ENCODE measurements around the gene BAX. TPM values are rescaled to one million over a fixed set of nuclear protein-coding genes. Genes with fewer than 3 reads are reported as not detected.

The BAX gene
- total and polyA plus RNA-seq, 4 donors: 10.5 to 27.0 (median 14.8) TPM

DNA sequence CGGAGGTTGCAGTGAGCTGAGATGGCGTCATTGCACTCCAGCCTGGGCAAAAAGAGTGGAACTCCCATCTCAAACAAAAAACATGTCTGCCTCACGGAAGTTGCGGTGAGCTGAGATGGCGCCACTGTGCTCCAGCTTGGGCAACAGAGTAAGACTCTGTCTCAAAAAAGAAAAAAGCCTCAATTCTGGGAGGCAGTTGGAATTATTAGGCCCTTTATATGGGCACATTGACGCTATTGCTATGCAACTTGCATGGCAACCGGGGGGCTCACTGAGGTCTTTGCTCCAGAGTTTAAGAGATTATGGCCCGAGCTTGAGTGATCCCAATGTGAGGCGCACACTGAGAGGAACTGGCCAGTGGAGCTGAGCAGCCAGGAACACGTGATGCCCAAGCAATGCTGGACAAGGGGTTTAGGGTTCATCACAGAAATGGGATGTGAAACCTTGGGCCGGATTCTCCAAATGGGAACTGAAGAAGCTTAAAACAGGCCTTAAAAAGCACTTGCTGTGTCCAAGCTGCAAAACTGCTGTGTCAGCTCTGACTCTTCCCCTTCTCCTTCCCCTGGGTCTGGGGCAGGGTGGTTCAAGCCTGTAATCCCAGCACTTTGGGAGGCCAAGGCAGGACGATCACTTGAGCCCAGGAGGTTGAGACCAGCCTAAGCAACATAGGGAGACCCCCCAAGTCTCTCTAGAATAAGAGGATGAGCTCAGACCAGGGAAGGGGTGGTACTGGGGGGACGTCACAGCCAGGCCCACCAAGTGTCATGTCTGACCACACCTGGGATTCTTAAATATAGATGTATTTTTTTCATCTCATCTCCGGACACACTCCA lies 12.9 kb downstream of the BAX start:
- H3K9me3 ChIP-seq (ENCODE audit: control insufficient read depth in 4 of 4, low read length in 3 of 4): no peaks in the 10 kb centered on the region
- 40% methylated on average over 14 of the region's 14 CpGs for WGBS
- peak overlapping the region; percentile 84 to 91 for H3K27ac ChIP-seq (ENCODE audit: low read depth in 1 of 2, low read length in 2 of 2)
- TF ChIP-seq HNF4G (IDR thresholded peaks at IDR 0.05) (no peak), JUND (IDR thresholded peaks at IDR 0.05) (peak; percentile 14 to 23), RXRA (IDR thresholded peaks at IDR 0.05) (peak; percentile 12 to 50), EGR1 (IDR thresholded peaks at IDR 0.05; ENCODE audit: low read depth in 2 of 2) (peak in 1 of 2 donors; percentile 8), SP1 (IDR thresholded peaks at IDR 0.05) (peak; percentile 27), FOXA2 (IDR thresholded peaks at IDR 0.05) (no peak), YY1 (IDR thresholded peaks at IDR 0.05) (peak; percentile 95), NR2F2 (IDR thresholded peaks at IDR 0.05) (no peak), RAD21 (IDR thresholded peaks at IDR 0.05) (peak in 1 of 2 donors; percentile 3), HNF4A (conservative IDR thresholded peaks at IDR 0.05) (peak in 1 of 2 donors; percentile 50)
- TF ChIP-seq, protein P1, sequence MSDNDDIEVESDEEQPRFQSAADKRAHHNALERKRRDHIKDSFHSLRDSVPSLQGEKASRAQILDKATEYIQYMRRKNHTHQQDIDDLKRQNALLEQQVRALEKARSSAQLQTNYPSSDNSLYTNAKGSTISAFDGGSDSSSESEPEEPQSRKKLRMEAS (IDR thresholded peaks at IDR 0.05): peak; percentile 65
- TF ChIP-seq, protein P2, sequence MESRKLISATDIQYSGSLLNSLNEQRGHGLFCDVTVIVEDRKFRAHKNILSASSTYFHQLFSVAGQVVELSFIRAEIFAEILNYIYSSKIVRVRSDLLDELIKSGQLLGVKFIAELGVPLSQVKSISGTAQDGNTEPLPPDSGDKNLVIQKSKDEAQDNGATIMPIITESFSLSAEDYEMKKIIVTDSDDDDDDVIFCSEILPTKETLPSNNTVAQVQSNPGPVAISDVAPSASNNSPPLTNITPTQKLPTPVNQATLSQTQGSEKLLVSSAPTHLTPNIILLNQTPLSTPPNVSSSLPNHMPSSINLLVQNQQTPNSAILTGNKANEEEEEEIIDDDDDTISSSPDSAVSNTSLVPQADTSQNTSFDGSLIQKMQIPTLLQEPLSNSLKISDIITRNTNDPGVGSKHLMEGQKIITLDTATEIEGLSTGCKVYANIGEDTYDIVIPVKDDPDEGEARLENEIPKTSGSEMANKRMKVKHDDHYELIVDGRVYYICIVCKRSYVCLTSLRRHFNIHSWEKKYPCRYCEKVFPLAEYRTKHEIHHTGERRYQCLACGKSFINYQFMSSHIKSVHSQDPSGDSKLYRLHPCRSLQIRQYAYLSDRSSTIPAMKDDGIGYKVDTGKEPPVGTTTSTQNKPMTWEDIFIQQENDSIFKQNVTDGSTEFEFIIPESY (IDR thresholded peaks at IDR 0.05): peak; percentile 56
- TF ChIP-seq, protein P3, sequence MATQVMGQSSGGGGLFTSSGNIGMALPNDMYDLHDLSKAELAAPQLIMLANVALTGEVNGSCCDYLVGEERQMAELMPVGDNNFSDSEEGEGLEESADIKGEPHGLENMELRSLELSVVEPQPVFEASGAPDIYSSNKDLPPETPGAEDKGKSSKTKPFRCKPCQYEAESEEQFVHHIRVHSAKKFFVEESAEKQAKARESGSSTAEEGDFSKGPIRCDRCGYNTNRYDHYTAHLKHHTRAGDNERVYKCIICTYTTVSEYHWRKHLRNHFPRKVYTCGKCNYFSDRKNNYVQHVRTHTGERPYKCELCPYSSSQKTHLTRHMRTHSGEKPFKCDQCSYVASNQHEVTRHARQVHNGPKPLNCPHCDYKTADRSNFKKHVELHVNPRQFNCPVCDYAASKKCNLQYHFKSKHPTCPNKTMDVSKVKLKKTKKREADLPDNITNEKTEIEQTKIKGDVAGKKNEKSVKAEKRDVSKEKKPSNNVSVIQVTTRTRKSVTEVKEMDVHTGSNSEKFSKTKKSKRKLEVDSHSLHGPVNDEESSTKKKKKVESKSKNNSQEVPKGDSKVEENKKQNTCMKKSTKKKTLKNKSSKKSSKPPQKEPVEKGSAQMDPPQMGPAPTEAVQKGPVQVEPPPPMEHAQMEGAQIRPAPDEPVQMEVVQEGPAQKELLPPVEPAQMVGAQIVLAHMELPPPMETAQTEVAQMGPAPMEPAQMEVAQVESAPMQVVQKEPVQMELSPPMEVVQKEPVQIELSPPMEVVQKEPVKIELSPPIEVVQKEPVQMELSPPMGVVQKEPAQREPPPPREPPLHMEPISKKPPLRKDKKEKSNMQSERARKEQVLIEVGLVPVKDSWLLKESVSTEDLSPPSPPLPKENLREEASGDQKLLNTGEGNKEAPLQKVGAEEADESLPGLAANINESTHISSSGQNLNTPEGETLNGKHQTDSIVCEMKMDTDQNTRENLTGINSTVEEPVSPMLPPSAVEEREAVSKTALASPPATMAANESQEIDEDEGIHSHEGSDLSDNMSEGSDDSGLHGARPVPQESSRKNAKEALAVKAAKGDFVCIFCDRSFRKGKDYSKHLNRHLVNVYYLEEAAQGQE (IDR thresholded peaks at IDR 0.05): peak; percentile 44
- H3K27me3 ChIP-seq (ENCODE audit: control insufficient read depth in 4 of 4, insufficient read depth in 4 of 4, low read length in 3 of 4): no peaks in the 10 kb centered on the region
- H3K9ac ChIP-seq (ENCODE audit: low read depth in 1 of 2, low read length in 2 of 2): no peak overlapping the region
- DNase-seq (ENCODE audit: low spot score): peak; percentile 51
- peaks cover 2 to 24% (median 18%) of the 10 kb centered on the region in 4 donors for H3K4me1 ChIP-seq (ENCODE audit: control insufficient read depth in 4 of 4, insufficient read depth in 4 of 4, low read length in 3 of 4)
- H3K36me3 ChIP-seq (ENCODE audit: control insufficient read depth in 4 of 4, insufficient read depth in 3 of 4, low read depth in 1 of 4, low read length in 3 of 4): peaks cover 3 to 8% (median 4%) of the 10 kb centered on the region in 4 donors
- peak overlapping the region in 2 of 3 donors; percentile 66 to 93 for H3K4me3 ChIP-seq (ENCODE audit: low read depth in 1 of 3, low read length in 3 of 3)

DNA sequence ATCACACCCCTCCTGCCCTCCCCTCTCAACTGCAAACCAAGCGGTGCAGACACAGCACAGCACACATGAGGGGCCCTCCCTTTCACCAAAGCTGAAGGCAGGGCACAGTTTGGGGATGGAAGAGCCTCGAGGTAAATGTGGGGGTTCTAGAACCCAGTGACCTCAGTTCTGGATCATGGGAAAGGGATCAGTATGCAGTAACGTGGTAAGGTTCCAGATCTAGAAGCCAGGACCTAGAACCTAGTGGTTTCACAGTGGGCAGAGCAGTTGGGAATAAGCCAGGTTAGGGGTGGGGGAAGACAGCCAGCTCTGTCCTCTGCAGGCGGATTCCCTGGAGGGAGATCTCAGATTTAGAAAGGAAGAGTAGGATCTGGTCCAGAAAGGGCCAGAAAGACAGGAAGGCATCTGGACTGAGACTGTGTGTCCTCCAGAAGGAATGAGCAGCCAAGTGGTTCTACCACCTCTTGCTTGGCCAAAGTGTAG lies 13.5 kb downstream of the BAX start:
- peak overlapping the region; percentile 50 to 68 for H3K27ac ChIP-seq (ENCODE audit: low read depth in 1 of 2, low read length in 2 of 2)
- no peak for DNase-seq (ENCODE audit: low spot score)
- peaks cover 3 to 11% (median 6%) of the 10 kb centered on the region in 4 donors for H3K36me3 ChIP-seq (ENCODE audit: control insufficient read depth in 4 of 4, insufficient read depth in 3 of 4, low read depth in 1 of 4, low read length in 3 of 4)
- no peak overlapping the region for H3K9ac ChIP-seq (ENCODE audit: low read depth in 1 of 2, low read length in 2 of 2)
- no peak overlapping the region for H3K4me3 ChIP-seq (ENCODE audit: low read depth in 1 of 3, low read length in 3 of 3)
- H3K9me3 ChIP-seq (ENCODE audit: control insufficient read depth in 4 of 4, low read length in 3 of 4): no peaks in the 10 kb centered on the region
- no peaks in the 10 kb centered on the region for H3K27me3 ChIP-seq (ENCODE audit: control insufficient read depth in 4 of 4, insufficient read depth in 4 of 4, low read length in 3 of 4)
- peaks cover 2 to 22% (median 17%) of the 10 kb centered on the region in 4 donors for H3K4me1 ChIP-seq (ENCODE audit: control insufficient read depth in 4 of 4, insufficient read depth in 4 of 4, low read length in 3 of 4)
- 34% methylated on average over 4 of the region's 4 CpGs for WGBS
- no peak for TF ChIP-seq JUND (IDR thresholded peaks at IDR 0.05)
- TF ChIP-seq EGR1 (IDR thresholded peaks at IDR 0.05; ENCODE audit: low read depth in 2 of 2): no peak
- TF ChIP-seq HNF4G (IDR thresholded peaks at IDR 0.05): no peak
- TF ChIP-seq, protein P3 (IDR thresholded peaks at IDR 0.05): no peak
- TF ChIP-seq RXRA (IDR thresholded peaks at IDR 0.05): no peak
- TF ChIP-seq RAD21 (IDR thresholded peaks at IDR 0.05): no peak
- no peak for TF ChIP-seq NR2F2 (IDR thresholded peaks at IDR 0.05)
- TF ChIP-seq, protein P4, sequence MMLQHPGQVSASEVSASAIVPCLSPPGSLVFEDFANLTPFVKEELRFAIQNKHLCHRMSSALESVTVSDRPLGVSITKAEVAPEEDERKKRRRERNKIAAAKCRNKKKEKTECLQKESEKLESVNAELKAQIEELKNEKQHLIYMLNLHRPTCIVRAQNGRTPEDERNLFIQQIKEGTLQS (IDR thresholded peaks at IDR 0.05): no peak
- TF ChIP-seq FOXA1 (IDR thresholded peaks at IDR 0.05): no peak
- TF ChIP-seq YY1 (IDR thresholded peaks at IDR 0.05): no peak
- no peak for TF ChIP-seq GABPA (IDR thresholded peaks at IDR 0.05 in 1 of 2, conservative IDR thresholded peaks at IDR 0.05 in 1 of 2)
- TF ChIP-seq, protein P5, sequence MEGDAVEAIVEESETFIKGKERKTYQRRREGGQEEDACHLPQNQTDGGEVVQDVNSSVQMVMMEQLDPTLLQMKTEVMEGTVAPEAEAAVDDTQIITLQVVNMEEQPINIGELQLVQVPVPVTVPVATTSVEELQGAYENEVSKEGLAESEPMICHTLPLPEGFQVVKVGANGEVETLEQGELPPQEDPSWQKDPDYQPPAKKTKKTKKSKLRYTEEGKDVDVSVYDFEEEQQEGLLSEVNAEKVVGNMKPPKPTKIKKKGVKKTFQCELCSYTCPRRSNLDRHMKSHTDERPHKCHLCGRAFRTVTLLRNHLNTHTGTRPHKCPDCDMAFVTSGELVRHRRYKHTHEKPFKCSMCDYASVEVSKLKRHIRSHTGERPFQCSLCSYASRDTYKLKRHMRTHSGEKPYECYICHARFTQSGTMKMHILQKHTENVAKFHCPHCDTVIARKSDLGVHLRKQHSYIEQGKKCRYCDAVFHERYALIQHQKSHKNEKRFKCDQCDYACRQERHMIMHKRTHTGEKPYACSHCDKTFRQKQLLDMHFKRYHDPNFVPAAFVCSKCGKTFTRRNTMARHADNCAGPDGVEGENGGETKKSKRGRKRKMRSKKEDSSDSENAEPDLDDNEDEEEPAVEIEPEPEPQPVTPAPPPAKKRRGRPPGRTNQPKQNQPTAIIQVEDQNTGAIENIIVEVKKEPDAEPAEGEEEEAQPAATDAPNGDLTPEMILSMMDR (IDR thresholded peaks at IDR 0.05; ENCODE audit: low read depth, low read length, missing input control): no peak
- TF ChIP-seq, protein P1 (IDR thresholded peaks at IDR 0.05): no peak
- TF ChIP-seq TAF1 (conservative IDR thresholded peaks at IDR 0.05): no peak
- no peak for TF ChIP-seq HNF4A (conservative IDR thresholded peaks at IDR 0.05)
- no peak for TF ChIP-seq SP1 (IDR thresholded peaks at IDR 0.05)

Measured in liver (tissue), 9 donors.